HepG2 (cell line): ENCODE data around the gene ZACN. TPM values are rescaled to one million over a fixed set of nuclear protein-coding genes. Genes with fewer than 3 reads are reported as not detected.

ENCODE experiments used
- ATAC-seq: fragments of 200-7000 bp; cut with Tn5 transposase; 3 replicates; pipeline ENCODE4 v1.9.1; 2020; ENCODE audit warnings: mild to moderate bottlenecking, moderate library complexity
- BruUV-seq: library from RNA; stranded (reverse); fragments of 400-500 nt; replicated peaks from 2 replicates; lab custom pipeline; 2021; lab: Mats Ljungman, UMichigan
- CTCF ChIA-PET: fragments of 300-600 bp; formaldehyde crosslinking; extraction: SDS; loops from one replicate; lab custom pipeline; 2021; ENCODE audit warnings: low total read pairs, inconsistent platforms, low intra/inter-chr PET ratio; lab: Yijun Ruan, JAX
- POLR2A ChIA-PET: fragments of 350-600 bp; sonication (Branson Sonifier 250); formaldehyde crosslinking; loops from one replicate; lab custom pipeline; 2020; ENCODE audit warnings: antibody characterized with exemption, inconsistent platforms; lab: Yijun Ruan, JAX
- DNase-seq: peaks from one replicate; pipeline ENCODE4 v3.0.0-alpha.2; 2015; ENCODE audit warnings: low spot score
- FAIRE-seq: peaks from 3 replicates; lab custom pipeline; 2011; peaks lifted over from hg19 to GRCh38; lab: Jason Lieb, UNC
- H2AFZ ChIP-seq: one replicate; pipeline ENCODE4 v1.6.1; 2011; ENCODE audit warnings: low read length, inconsistent platforms
- H3K27ac ChIP-seq: fragments of 300-600 bp; 3 replicates; pipeline ENCODE4 v1.8.0; 2011; ENCODE audit warnings: mixed run types, mild to moderate bottlenecking, mixed read lengths, low read length, inconsistent platforms; ENCODE audit not compliant: insufficient read depth; ENCODE audit errors: extremely low read length
- H3K27me3 ChIP-seq, 2 experiments: fragments of 200-600 bp in 1 of 2; 2 replicates in 1 of 2; 3 replicates in 1 of 2; pipeline versions ENCODE4 v1.6.0 to v1.8.0; 2011; ENCODE audit warnings: low read length in 2 of 2, mild to moderate bottlenecking in 2 of 2, moderate library complexity in 2 of 2, inconsistent platforms in 1 of 2; ENCODE audit not compliant: insufficient read depth in 2 of 2, control insufficient read depth in 1 of 2
- H3K36me3 ChIP-seq, 2 experiments: fragments of 200-600 bp in 1 of 2; replicated peaks in 1 of 2; 2 replicates in 1 of 2; 3 replicates in 1 of 2; pipeline versions ENCODE4 v1.5.1 to v1.8.0; 2011; ENCODE audit warnings: low read length in 2 of 2, inconsistent platforms in 1 of 2; ENCODE audit not compliant: insufficient read depth in 2 of 2, control insufficient read depth in 1 of 2
- H3K4me1 ChIP-seq: 2 replicates; pipeline ENCODE4 v1.5.1; 2012; ENCODE audit warnings: low read length, inconsistent platforms; ENCODE audit not compliant: insufficient read depth
- H3K4me2 ChIP-seq: 2 replicates; pipeline ENCODE4 v1.6.0; 2011; ENCODE audit warnings: low read depth, low read length, inconsistent platforms
- H3K4me3 ChIP-seq, 3 experiments: fragments of 200-600 bp in 1 of 3; sonication (generic), shearing (Covaris generic) in 1 of 3; replicated peaks in 1 of 3; 2 replicates each; pipeline ENCODE4 v1.5.1; 2011 to 2016; ENCODE audit warnings: low read length in 3 of 3, inconsistent platforms in 2 of 3, low read depth in 2 of 3, mild to moderate bottlenecking in 2 of 3, control low read depth in 1 of 3, mixed read lengths in 1 of 3; ENCODE audit not compliant: insufficient read depth in 1 of 3
- H3K79me2 ChIP-seq: one replicate; pipeline ENCODE4 v1.6.1; 2011; ENCODE audit warnings: low read length, inconsistent platforms; ENCODE audit not compliant: insufficient read depth
- H3K9ac ChIP-seq: 2 replicates; pipeline ENCODE4 v1.6.0; 2011; ENCODE audit warnings: mild to moderate bottlenecking, low read depth, low read length, inconsistent platforms; ENCODE audit not compliant: insufficient read depth
- H3K9me3 ChIP-seq: 2 replicates; pipeline ENCODE4 v1.5.1; 2012; ENCODE audit warnings: mild to moderate bottlenecking, low read length
- H4K20me1 ChIP-seq: 2 replicates; pipeline ENCODE4 v1.6.0; 2011; ENCODE audit warnings: inconsistent platforms, mild to moderate bottlenecking, low read length, moderate library complexity; ENCODE audit not compliant: insufficient read depth
- AKNA ChIP-seq: sonication (generic); formaldehyde crosslinking; IDR thresholded peaks from 2 replicates; pipeline ENCODE4 v1.4.0; 2020; ENCODE audit warnings: missing genetic modification reagents, borderline replicate concordance
- ARID5B ChIP-seq: IDR thresholded peaks from 2 replicates; pipeline ENCODE4 v1.4.0; 2020; ENCODE audit warnings: mild to moderate bottlenecking, missing genetic modification reagents
- ATF7 ChIP-seq, 2 experiments: fragments of 450-650 bp in 1 of 2; sonication (generic) in 1 of 2; formaldehyde crosslinking in 1 of 2; IDR thresholded peaks; 2 replicates each; pipeline versions ENCODE4 v1.4.0 to v1.6.1; 2016 to 2020; ENCODE audit warnings: antibody characterized with exemption in 1 of 2, mild to moderate bottlenecking in 1 of 2, missing genetic modification reagents in 1 of 2
- CENPT ChIP-seq: sonication (generic); formaldehyde crosslinking; IDR thresholded peaks from 2 replicates; pipeline ENCODE4 v1.8.0; 2022; ENCODE audit warnings: low read depth, mild to moderate bottlenecking, moderate library complexity, missing genetic modification reagents
- DMAP1 ChIP-seq: IDR thresholded peaks from 2 replicates; pipeline ENCODE4 v1.6.1; 2016
- KLF12 ChIP-seq: sonication (generic); formaldehyde crosslinking; IDR thresholded peaks from 2 replicates; pipeline ENCODE4 v1.4.0; 2020; ENCODE audit warnings: missing genetic modification reagents, borderline replicate concordance
- POLR2A ChIP-seq, 2 experiments: IDR thresholded peaks; 2 replicates each; pipeline ENCODE4 v1.6.1; 2011; ENCODE audit warnings: low read depth in 2 of 2, low read length in 2 of 2, mild to moderate bottlenecking in 1 of 2, moderate library complexity in 1 of 2; ENCODE audit not compliant: insufficient read depth in 1 of 2
- TOE1 ChIP-seq: sonication (generic); formaldehyde crosslinking; IDR thresholded peaks from 2 replicates; pipeline ENCODE4 v1.4.0; 2020; ENCODE audit warnings: mild to moderate bottlenecking, missing genetic modification reagents
- ZBTB21 ChIP-seq: sonication (generic); formaldehyde crosslinking; IDR thresholded peaks from 2 replicates; pipeline ENCODE4 v1.4.0; 2020; ENCODE audit warnings: missing genetic modification reagents
- ZNF160 ChIP-seq: sonication (generic); formaldehyde crosslinking; IDR thresholded peaks from 2 replicates; pipeline ENCODE4 v1.8.0; 2022; ENCODE audit warnings: mild to moderate bottlenecking, inconsistent platforms, missing genetic modification reagents
- ZSCAN22 ChIP-seq: sonication (generic); formaldehyde crosslinking; IDR thresholded peaks from 2 replicates; pipeline ENCODE4 v1.4.0; 2020; ENCODE audit warnings: mild to moderate bottlenecking, missing genetic modification reagents
- whole genome bisulfite sequencing: methylation state at CpG from one replicate; pipeline ENCODE4 v1.1.6; 2017; ENCODE audit warnings: low lambda C conversion rate; 5-methylcytosine and 5-hydroxymethylcytosine counted together
- in situ Hi-C: cut with HindIII; loops from 2 replicates; pipeline ENCODE4 v1.10.0; 2017; ENCODE audit warnings: low pct_unique_long_range_greater_than_20kb; ENCODE audit not compliant: extremely low pct_ligation_motif_present
- intact Hi-C: fragments of 100-400 bp; cut with micrococcal nuclease; formaldehyde crosslinking; loops from one replicate; pipeline ENCODE4 v1.10.0; 2022; ENCODE audit not compliant: unreplicated experiment
- polyA plus RNA-seq, 8 experiments: library from polyadenylated mRNA; depleted of rRNA in 3 of 8; stranded (reverse) in 7 of 8; unstranded in 1 of 8; fragments of >200 nt; fragmentation: Illumina TruSeq in 4 of 8; extraction: Trizol in 4 of 8; gene quantifications; 2 replicates each; pipeline versions ENCODE4 v1.2.1 to v1.2.3, GENCODE V29; 2011 to 2016; ENCODE audit warnings: low read depth in 4 of 8, missing spikeins in 1 of 8, mixed read lengths in 1 of 8; ENCODE audit not compliant: insufficient read depth in 1 of 8
- total RNA-seq, 5 experiments: library from RNA; depleted of rRNA; stranded (reverse); fragments of >200 nt; fragmentation: Illumina TruSeq; extraction: Trizol; gene quantifications; 2 replicates each; pipeline ENCODE4 v1.2.3, GENCODE V29; 2016; ENCODE audit warnings: low read depth in 1 of 5

Gene ZACN
- total and polyA plus RNA-seq, 2 of the 13 experiments (the other 11 are each of a cell fraction or from before 2014, with no cell fraction given): 0.11 to 0.15 TPM

- no peak overlapping the region for H3K27ac ChIP-seq
- POLR2A ChIA-PET: interaction anchor here (1.3 kb wide), 1 partner anchor 9 kb away, joined by 3 read pairs; no protein-coding TSS in a partner anchor
- no peak overlapping the region for H3K9ac ChIP-seq
- no peaks in the 10 kb centered on the region for H4K20me1 ChIP-seq
- no peak for ATAC-seq
- peaks cover 22 to 55% of the 10 kb centered on the region in 2 experiments for H3K36me3 ChIP-seq
- in situ Hi-C loops (no loop called here), intact Hi-C loops (no loop called here)
- DNase-seq: no peak
- no TSS peak for BruUV-seq
- no peaks in the 10 kb centered on the region for H3K79me2 ChIP-seq
- H3K27me3 ChIP-seq: no peaks in the 10 kb centered on the region
- no peak overlapping the region for H2AFZ ChIP-seq
- H3K4me2 ChIP-seq: no peak overlapping the region
- H3K9me3 ChIP-seq: no peaks in the 10 kb centered on the region
- CTCF ChIA-PET: no interaction called here
- FAIRE-seq: no peak
- 97% methylated on average over 3 of the region's 3 CpGs for WGBS
- H3K4me3 ChIP-seq: no peak overlapping the region
- peaks cover 11% of the 10 kb centered on the region for H3K4me1 ChIP-seq
- TF ChIP-seq KLF12 (CRISPR knock-in tag) (no peak), CENPT (CRISPR knock-in tag) (no peak), ARID5B (CRISPR knock-in tag) (no peak), DMAP1 (CRISPR knock-in tag) (no peak), AKNA (CRISPR knock-in tag) (no peak), TOE1 (no peak), ZBTB21 (CRISPR knock-in tag) (peak; percentile 40; the same call in 1 of the 2 replicates), ZNF160 (CRISPR knock-in tag) (no peak), ATF7 (IDR thresholded peaks at IDR 0.05) (peak; percentile 51), ATF7 (CRISPR knock-in tag; IDR thresholded peaks at IDR 0.05) (no peak), POLR2A (IDR thresholded peaks at IDR 0.05; ENCODE audit: insufficient read depth in 1 of 2, low read depth in 2 of 2, low read length in 2 of 2) (0 out of 4 replicates have a peak, but pooled peaks of 1 of the 2 experiments have one; percentile 25), ZSCAN22 (no peak)
These were observed 40.9 kb upstream of the ZACN start for GRCh38 chr17:76038050-76038449.
